ENCODE measurements around the gene SLC26A3. TPM values are rescaled to one million over a fixed set of nuclear protein-coding genes. Genes with fewer than 3 reads are reported as not detected.

Gene SLC26A3
- total and polyA plus RNA-seq, 2 experiments from 2014 or later: not detected

DNA sequence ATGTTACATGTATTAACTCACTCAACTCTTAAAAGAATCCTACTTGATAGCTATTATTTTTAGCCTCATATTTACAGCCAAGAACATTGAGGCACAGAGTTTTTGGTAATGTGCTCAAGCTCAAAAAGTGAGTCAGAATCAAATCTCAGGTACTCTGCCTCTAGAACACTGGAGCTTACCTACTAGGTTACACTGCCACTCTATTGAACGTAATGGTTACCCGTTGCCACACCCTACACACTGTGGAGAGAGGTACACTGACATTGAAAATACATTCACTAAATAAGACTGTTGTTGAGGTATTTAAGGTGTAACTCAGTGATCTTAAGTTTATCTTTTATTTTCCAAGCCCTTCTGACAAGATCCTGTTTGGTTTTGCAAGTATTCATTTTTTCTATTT lies 17.9 kb downstream of the SLC26A3 start:
- Histone ChIP-seq H3K27me3 (ENCODE audit: insufficient read depth) (no peaks in the 10 kb centered on the region), H3K36me3 (ENCODE audit: insufficient read depth) (no peaks in the 10 kb centered on the region), H2AFZ (no peak overlapping the region), H4K20me1 (replicated peaks; ENCODE audit: insufficient read depth) (no peaks in the 10 kb centered on the region), H3K27ac (ENCODE audit: low read depth) (no peak overlapping the region), H3K4me3 (no peak overlapping the region), H3K9me2 (ENCODE audit: insufficient read depth) (no peaks in the 10 kb centered on the region), H3K4me1 (ENCODE audit: insufficient read depth) (peaks cover 22% of the 10 kb centered on the region), H3F3A (replicated peaks; ENCODE audit: low read depth) (no peaks in the 10 kb centered on the region), H3K4me2 (no peak overlapping the region), H3K79me2 (replicated peaks; ENCODE audit: insufficient read depth) (no peaks in the 10 kb centered on the region)
- ATAC-seq (no peak), DNase-seq (ENCODE audit: low spot score) (no peak)
- Mint-ChIP-seq H3K27me3 (ENCODE audit: insufficient read depth, low read depth, poor library complexity) (peaks cover 2% of the 10 kb centered on the region), H3K9me3 (no peaks in the 10 kb centered on the region), H3K4me1 (peaks cover 27% of the 10 kb centered on the region), H3K27ac (no peak overlapping the region), H3K4me3 (no peak overlapping the region), H3K36me3 (ENCODE audit: low read depth) (no peaks in the 10 kb centered on the region)
- TF ChIP-seq ZNF114 (CRISPR knock-in tag; IDR thresholded peaks at IDR 0.05) (no peak), JUNB (IDR thresholded peaks at IDR 0.05; ENCODE audit: unreplicated experiment) (no peak), POLR2AphosphoS5 (IDR thresholded peaks at IDR 0.05; ENCODE audit: low read depth) (no peak), CREB1 (CRISPR knock-in tag; IDR thresholded peaks at IDR 0.05; ENCODE audit: low read depth) (no peak), EZH2 (IDR thresholded peaks at IDR 0.05; ENCODE audit: low read depth, unreplicated experiment) (no peak), STAT1 (IDR thresholded peaks at IDR 0.05; ENCODE audit: unreplicated experiment) (no peak)
- TF ChIP-seq, protein P1, sequence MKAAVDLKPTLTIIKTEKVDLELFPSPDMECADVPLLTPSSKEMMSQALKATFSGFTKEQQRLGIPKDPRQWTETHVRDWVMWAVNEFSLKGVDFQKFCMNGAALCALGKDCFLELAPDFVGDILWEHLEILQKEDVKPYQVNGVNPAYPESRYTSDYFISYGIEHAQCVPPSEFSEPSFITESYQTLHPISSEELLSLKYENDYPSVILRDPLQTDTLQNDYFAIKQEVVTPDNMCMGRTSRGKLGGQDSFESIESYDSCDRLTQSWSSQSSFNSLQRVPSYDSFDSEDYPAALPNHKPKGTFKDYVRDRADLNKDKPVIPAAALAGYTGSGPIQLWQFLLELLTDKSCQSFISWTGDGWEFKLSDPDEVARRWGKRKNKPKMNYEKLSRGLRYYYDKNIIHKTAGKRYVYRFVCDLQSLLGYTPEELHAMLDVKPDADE (IDR thresholded peaks at IDR 0.05): no peak
- TF ChIP-seq, protein P2, sequence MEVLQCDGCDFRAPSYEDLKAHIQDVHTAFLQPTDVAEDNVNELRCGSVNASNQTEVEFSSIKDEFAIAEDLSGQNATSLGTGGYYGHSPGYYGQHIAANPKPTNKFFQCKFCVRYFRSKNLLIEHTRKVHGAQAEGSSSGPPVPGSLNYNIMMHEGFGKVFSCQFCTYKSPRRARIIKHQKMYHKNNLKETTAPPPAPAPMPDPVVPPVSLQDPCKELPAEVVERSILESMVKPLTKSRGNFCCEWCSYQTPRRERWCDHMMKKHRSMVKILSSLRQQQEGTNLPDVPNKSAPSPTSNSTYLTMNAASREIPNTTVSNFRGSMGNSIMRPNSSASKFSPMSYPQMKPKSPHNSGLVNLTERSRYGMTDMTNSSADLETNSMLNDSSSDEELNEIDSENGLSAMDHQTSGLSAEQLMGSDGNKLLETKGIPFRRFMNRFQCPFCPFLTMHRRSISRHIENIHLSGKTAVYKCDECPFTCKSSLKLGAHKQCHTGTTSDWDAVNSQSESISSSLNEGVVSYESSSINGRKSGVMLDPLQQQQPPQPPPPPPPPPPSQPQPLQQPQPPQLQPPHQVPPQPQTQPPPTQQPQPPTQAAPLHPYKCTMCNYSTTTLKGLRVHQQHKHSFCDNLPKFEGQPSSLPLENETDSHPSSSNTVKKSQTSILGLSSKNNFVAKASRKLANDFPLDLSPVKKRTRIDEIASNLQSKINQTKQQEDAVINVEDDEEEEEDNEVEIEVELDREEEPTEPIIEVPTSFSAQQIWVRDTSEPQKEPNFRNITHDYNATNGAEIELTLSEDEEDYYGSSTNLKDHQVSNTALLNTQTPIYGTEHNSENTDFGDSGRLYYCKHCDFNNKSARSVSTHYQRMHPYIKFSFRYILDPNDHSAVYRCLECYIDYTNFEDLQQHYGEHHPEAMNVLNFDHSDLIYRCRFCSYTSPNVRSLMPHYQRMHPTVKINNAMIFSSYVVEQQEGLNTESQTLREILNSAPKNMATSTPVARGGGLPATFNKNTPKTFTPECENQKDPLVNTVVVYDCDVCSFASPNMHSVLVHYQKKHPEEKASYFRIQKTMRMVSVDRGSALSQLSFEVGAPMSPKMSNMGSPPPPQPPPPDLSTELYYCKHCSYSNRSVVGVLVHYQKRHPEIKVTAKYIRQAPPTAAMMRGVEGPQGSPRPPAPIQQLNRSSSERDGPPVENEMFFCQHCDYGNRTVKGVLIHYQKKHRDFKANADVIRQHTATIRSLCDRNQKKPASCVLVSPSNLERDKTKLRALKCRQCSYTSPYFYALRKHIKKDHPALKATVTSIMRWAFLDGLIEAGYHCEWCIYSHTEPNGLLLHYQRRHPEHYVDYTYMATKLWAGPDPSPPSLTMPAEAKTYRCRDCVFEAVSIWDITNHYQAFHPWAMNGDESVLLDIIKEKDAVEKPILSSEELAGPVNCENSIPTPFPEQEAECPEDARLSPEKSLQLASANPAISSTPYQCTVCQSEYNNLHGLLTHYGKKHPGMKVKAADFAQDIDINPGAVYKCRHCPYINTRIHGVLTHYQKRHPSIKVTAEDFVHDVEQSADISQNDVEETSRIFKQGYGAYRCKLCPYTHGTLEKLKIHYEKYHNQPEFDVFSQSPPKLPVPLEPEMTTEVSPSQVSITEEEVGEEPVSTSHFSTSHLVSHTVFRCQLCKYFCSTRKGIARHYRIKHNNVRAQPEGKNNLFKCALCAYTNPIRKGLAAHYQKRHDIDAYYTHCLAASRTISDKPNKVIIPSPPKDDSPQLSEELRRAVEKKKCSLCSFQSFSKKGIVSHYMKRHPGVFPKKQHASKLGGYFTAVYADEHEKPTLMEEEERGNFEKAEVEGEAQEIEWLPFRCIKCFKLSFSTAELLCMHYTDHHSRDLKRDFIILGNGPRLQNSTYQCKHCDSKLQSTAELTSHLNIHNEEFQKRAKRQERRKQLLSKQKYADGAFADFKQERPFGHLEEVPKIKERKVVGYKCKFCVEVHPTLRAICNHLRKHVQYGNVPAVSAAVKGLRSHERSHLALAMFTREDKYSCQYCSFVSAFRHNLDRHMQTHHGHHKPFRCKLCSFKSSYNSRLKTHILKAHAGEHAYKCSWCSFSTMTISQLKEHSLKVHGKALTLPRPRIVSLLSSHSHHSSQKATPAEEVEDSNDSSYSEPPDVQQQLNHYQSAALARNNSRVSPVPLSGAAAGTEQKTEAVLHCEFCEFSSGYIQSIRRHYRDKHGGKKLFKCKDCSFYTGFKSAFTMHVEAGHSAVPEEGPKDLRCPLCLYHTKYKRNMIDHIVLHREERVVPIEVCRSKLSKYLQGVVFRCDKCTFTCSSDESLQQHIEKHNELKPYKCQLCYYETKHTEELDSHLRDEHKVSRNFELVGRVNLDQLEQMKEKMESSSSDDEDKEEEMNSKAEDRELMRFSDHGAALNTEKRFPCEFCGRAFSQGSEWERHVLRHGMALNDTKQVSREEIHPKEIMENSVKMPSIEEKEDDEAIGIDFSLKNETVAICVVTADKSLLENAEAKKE (CRISPR knock-in tag; IDR thresholded peaks at IDR 0.05): no peak
- TF ChIP-seq, protein P3, sequence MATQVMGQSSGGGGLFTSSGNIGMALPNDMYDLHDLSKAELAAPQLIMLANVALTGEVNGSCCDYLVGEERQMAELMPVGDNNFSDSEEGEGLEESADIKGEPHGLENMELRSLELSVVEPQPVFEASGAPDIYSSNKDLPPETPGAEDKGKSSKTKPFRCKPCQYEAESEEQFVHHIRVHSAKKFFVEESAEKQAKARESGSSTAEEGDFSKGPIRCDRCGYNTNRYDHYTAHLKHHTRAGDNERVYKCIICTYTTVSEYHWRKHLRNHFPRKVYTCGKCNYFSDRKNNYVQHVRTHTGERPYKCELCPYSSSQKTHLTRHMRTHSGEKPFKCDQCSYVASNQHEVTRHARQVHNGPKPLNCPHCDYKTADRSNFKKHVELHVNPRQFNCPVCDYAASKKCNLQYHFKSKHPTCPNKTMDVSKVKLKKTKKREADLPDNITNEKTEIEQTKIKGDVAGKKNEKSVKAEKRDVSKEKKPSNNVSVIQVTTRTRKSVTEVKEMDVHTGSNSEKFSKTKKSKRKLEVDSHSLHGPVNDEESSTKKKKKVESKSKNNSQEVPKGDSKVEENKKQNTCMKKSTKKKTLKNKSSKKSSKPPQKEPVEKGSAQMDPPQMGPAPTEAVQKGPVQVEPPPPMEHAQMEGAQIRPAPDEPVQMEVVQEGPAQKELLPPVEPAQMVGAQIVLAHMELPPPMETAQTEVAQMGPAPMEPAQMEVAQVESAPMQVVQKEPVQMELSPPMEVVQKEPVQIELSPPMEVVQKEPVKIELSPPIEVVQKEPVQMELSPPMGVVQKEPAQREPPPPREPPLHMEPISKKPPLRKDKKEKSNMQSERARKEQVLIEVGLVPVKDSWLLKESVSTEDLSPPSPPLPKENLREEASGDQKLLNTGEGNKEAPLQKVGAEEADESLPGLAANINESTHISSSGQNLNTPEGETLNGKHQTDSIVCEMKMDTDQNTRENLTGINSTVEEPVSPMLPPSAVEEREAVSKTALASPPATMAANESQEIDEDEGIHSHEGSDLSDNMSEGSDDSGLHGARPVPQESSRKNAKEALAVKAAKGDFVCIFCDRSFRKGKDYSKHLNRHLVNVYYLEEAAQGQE (IDR thresholded peaks at IDR 0.05; ENCODE audit: unreplicated experiment): no peak
